Mesenchymal stem cell (in vitro differentiated cells and primary cell): ENCODE data around the gene PHKB.

Experiments
- DNase-seq: peaks from one replicate; pipeline ENCODE4 v3.0.0-alpha.2; 2013
- H2AFZ ChIP-seq: one replicate; pipeline ENCODE4 v1.6.1; 2013; ENCODE audit warnings: low read depth, mild to moderate bottlenecking, control low read depth, inconsistent platforms, low read length, moderate library complexity
- H2AK5ac ChIP-seq: 2 replicates; pipeline ENCODE4 v1.6.1; 2013; ENCODE audit warnings: low read length, moderate library complexity, mild to moderate bottlenecking, inconsistent platforms; ENCODE audit not compliant: severe bottlenecking
- H2BK120ac ChIP-seq: one replicate; pipeline ENCODE4 v1.6.1; 2013; ENCODE audit warnings: low read depth, mild to moderate bottlenecking, inconsistent platforms, low read length, moderate library complexity
- H2BK12ac ChIP-seq, 2 experiments: one replicate each; pipeline ENCODE4 v1.6.1; 2013; ENCODE audit warnings: inconsistent platforms in 2 of 2, low read length in 2 of 2, mild to moderate bottlenecking in 2 of 2, moderate library complexity in 2 of 2, control low read depth in 1 of 2
- H2BK15ac ChIP-seq: one replicate; pipeline ENCODE4 v1.6.1; 2013; ENCODE audit warnings: mild to moderate bottlenecking, low read depth, inconsistent platforms; ENCODE audit not compliant: poor library complexity, severe bottlenecking
- H2BK5ac ChIP-seq: 2 replicates; pipeline ENCODE4 v1.6.1; 2013; ENCODE audit warnings: low read depth, mild to moderate bottlenecking, low read length, control low read depth, inconsistent platforms; ENCODE audit not compliant: poor library complexity, severe bottlenecking
- H3K14ac ChIP-seq, 2 experiments: one replicate each; pipeline ENCODE4 v1.6.1; 2013; ENCODE audit warnings: inconsistent platforms in 2 of 2, low read length in 2 of 2, control low read depth in 1 of 2, mild to moderate bottlenecking in 1 of 2, moderate library complexity in 1 of 2
- H3K18ac ChIP-seq, 2 experiments: one replicate each; pipeline ENCODE4 v1.6.1; 2013; ENCODE audit warnings: inconsistent platforms in 2 of 2, low read length in 2 of 2, control low read depth in 1 of 2, low read depth in 1 of 2, mild to moderate bottlenecking in 1 of 2
- H3K23ac ChIP-seq, 2 experiments: one replicate each; pipeline ENCODE4 v1.6.1; 2013; ENCODE audit warnings: inconsistent platforms in 2 of 2, low read length in 2 of 2, mild to moderate bottlenecking in 2 of 2, moderate library complexity in 2 of 2, control low read depth in 1 of 2
- H3K27ac ChIP-seq: 2 replicates; pipeline ENCODE4 v1.5.1; 2013; ENCODE audit warnings: mild to moderate bottlenecking, moderate library complexity, low read length, control low read depth, inconsistent platforms; ENCODE audit not compliant: poor library complexity, severe bottlenecking
- H3K27me3 ChIP-seq, 2 experiments: 2 replicates each; pipeline versions ENCODE4 v1.6.1 to v1.7.0; 2013; ENCODE audit warnings: low read length in 2 of 2, mild to moderate bottlenecking in 2 of 2, moderate library complexity in 2 of 2, control low read depth in 1 of 2, inconsistent platforms in 1 of 2; ENCODE audit not compliant: control insufficient read depth in 1 of 2, insufficient read depth in 1 of 2
- H3K36me3 ChIP-seq, 2 experiments: 2 replicates each; pipeline versions ENCODE4 v1.6.1 to v1.7.0; 2013; ENCODE audit warnings: low read length in 2 of 2, control low read depth in 1 of 2, inconsistent platforms in 1 of 2, low read depth in 1 of 2, mild to moderate bottlenecking in 1 of 2; ENCODE audit not compliant: insufficient read depth in 2 of 2, control insufficient read depth in 1 of 2
- H3K4ac ChIP-seq, 2 experiments: one replicate each; pipeline ENCODE4 v1.6.1; 2013; ENCODE audit warnings: inconsistent platforms in 2 of 2, low read length in 2 of 2, mild to moderate bottlenecking in 2 of 2, moderate library complexity in 2 of 2, control low read depth in 1 of 2, low read depth in 1 of 2
- H3K4me1 ChIP-seq: 2 replicates; pipeline ENCODE4 v1.6.1; 2013; ENCODE audit warnings: low read depth, low read length, control low read depth; ENCODE audit not compliant: control insufficient read depth, insufficient read depth
- H3K4me2 ChIP-seq: 2 replicates; pipeline ENCODE4 v1.6.1; 2013; ENCODE audit warnings: low read length, mild to moderate bottlenecking, inconsistent platforms; ENCODE audit not compliant: poor library complexity, severe bottlenecking
- H3K4me3 ChIP-seq, 2 experiments: 2 replicates each; pipeline versions ENCODE4 v1.5.1 to v1.7.0; 2013; ENCODE audit warnings: low read length in 2 of 2, mild to moderate bottlenecking in 2 of 2, control low read depth in 1 of 2, low read depth in 1 of 2; ENCODE audit not compliant: insufficient read depth in 1 of 2
- H3K79me1 ChIP-seq: replicated peaks from 2 replicates; pipeline ENCODE4 v1.6.1; 2013; ENCODE audit warnings: mild to moderate bottlenecking, control low read depth, low read length, inconsistent platforms; ENCODE audit not compliant: poor library complexity, severe bottlenecking
- H3K9ac ChIP-seq: 2 replicates; pipeline ENCODE4 v1.7.0; 2013; ENCODE audit warnings: mild to moderate bottlenecking, low read length, moderate library complexity
- H3K9me3 ChIP-seq: 2 replicates; pipeline ENCODE4 v1.7.0; 2013; ENCODE audit warnings: mild to moderate bottlenecking, low read length; ENCODE audit not compliant: control insufficient read depth
- H4K8ac ChIP-seq: one replicate; pipeline ENCODE4 v1.6.1; 2013; ENCODE audit warnings: inconsistent platforms, mild to moderate bottlenecking, low read length, moderate library complexity
- H4K91ac ChIP-seq: one replicate; pipeline ENCODE4 v1.6.1; 2013; ENCODE audit warnings: mild to moderate bottlenecking, low read length, inconsistent platforms
- WGBS: methylation state at CpG from one replicate; pipeline ENCODE4 v1.1.7; 2013; ENCODE audit warnings: mixed read lengths; 5-methylcytosine and 5-hydroxymethylcytosine counted together

PHKB gene

DNA sequence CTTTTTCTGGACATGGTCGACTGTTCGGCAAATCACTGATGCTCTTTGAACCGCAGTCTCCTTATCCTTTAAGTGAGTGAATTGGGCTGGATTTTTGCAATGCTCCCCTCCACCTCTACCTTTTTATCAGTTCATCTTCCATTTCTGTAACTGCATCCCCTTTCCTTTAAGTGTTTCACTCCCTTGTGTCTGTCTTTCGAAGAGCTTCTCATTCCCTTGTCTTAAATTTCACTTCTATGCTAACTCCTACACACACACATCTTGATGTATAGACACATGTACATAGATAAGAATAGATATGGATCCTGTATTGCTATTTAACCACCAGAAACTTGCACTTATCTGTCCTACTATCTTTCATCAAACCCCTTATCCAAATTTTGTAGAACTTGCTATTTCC is 250.7 kb downstream of the PHKB start:
- H3K27me3 ChIP-seq, result peaks cover 0 to 3% of the 10 kb centered on the region in 2 experiments
- H3K23ac ChIP-seq, result no peak overlapping the region
- no peak overlapping the region for H3K4me2 ChIP-seq
- 94% methylated on average over 3 of the region's 4 CpGs for WGBS
- H3K4me3 ChIP-seq, result no peak overlapping the region
- no peak overlapping the region for H4K91ac ChIP-seq
- no peak overlapping the region for H3K4ac ChIP-seq
- no peak overlapping the region for H4K8ac ChIP-seq
- peaks cover 0 to 3% of the 10 kb centered on the region in 2 experiments for H3K36me3 ChIP-seq
- H2BK12ac ChIP-seq, result no peak overlapping the region
- H2BK15ac ChIP-seq, result no peak overlapping the region
- H2AFZ ChIP-seq, result no peak overlapping the region
- no peaks in the 10 kb centered on the region for H3K9me3 ChIP-seq
- no peaks in the 10 kb centered on the region for H3K79me1 ChIP-seq
- peaks cover 5% of the 10 kb centered on the region for H3K4me1 ChIP-seq
- H3K9ac ChIP-seq, result no peak overlapping the region
- H2AK5ac ChIP-seq, result no peak overlapping the region
- H2BK5ac ChIP-seq, result no peak overlapping the region
- peak overlapping the region in 1 of 2 experiments; percentile 5 for H3K18ac ChIP-seq
- H2BK120ac ChIP-seq, result no peak overlapping the region
- no peak overlapping the region for H3K14ac ChIP-seq
- no peak overlapping the region for H3K27ac ChIP-seq
- no peak for DNase-seq

DNA sequence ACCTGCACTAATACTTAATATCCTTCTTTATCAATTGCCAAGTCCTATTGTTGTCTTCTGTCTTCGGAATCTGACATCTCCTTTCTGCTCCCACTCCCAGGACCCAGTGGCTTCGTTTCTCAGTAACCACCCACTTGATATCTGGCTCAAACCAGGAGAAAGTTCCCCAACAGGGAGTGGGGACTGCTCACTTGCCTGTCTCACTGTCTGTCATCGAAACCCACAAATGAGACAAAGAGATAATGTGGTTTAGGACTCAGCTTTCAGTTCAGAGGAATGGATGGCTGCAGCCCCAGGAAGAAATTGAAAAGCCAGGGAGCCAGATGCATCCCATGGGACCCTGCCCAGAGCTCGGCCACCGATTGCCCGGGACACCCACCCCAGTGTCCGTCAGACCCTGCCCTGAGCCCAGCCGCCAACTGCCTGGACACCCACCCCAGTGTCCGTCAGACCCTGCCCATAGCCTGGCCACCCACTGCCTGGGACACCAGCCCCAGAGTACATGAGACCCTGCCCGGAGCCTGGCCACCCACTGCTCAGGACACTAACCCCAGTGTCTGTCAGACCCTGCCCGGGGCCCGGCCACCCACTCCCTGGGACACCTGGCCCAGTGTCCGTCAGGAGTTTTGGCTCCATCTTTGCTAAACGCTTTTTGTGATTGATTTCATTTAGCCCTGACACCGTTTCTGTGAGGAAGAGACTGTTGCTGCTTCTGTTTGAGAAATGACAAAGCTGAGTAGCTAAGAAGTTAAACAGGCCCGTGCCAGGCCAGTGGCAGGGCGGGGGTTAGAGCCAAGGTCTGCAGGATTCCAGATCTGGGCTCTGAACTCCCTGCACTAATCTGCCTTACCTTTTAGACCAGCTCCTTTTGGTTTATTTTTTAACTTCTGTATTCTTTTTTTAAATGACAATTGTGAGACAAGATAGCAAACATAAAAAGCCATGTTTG is 251.4 kb downstream of the PHKB start:
- H2BK120ac ChIP-seq, result no peak overlapping the region
- H3K14ac ChIP-seq, result peak overlapping the region in 1 of 2 experiments; percentile 93
- no peak overlapping the region for H3K4me3 ChIP-seq
- H4K8ac ChIP-seq, result peak overlapping the region; percentile 59
- peak overlapping the region; percentile 14 for H2AFZ ChIP-seq
- no peak for DNase-seq
- H3K79me1 ChIP-seq, result no peaks in the 10 kb centered on the region
- peaks cover 5% of the 10 kb centered on the region for H3K4me1 ChIP-seq
- peak overlapping the region; percentile 89 for H2BK15ac ChIP-seq
- H3K27ac ChIP-seq, result no peak overlapping the region
- WGBS, result 82% methylated on average over 17 of the region's 17 CpGs
- no peaks in the 10 kb centered on the region for H3K9me3 ChIP-seq
- no peak overlapping the region for H2AK5ac ChIP-seq
- peak overlapping the region; percentile 37 to 93 for H3K18ac ChIP-seq
- H2BK5ac ChIP-seq, result no peak overlapping the region
- H3K4ac ChIP-seq, result peak overlapping the region; percentile 15 to 82
- H3K4me2 ChIP-seq, result no peak overlapping the region
- H4K91ac ChIP-seq, result peak overlapping the region; percentile 80
- H3K36me3 ChIP-seq, result peaks cover 0 to 3% of the 10 kb centered on the region in 2 experiments
- no peak overlapping the region for H3K23ac ChIP-seq
- no peak overlapping the region for H3K9ac ChIP-seq
- H2BK12ac ChIP-seq, result peak overlapping the region; percentile 71 to 78
- H3K27me3 ChIP-seq, result peaks cover 0 to 3% of the 10 kb centered on the region in 2 experiments

DNA sequence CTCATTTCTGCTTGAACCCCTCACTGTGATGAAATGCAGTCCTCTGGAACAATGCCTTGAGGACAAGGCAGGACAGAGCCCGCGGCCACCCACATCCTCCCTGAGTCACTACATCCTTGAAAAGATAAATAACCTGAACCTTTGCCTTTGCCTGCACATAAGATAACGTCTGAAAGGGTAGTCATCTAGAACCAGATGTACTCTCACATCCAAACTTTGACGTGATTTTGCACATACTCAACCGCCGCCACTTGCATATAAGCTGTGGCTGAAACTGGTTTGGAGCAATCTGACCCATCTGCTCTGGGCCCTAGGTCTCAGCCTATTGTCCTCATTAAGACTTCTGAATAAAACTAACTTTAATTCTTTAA is 252.1 kb downstream of the PHKB start:
- Histone ChIP-seq H3K79me1 (no peaks in the 10 kb centered on the region), H2BK120ac (no peak overlapping the region), H3K9me3 (no peaks in the 10 kb centered on the region), H2BK12ac (no peak overlapping the region), H3K27ac (no peak overlapping the region), H3K27me3 (peaks cover 0 to 3% of the 10 kb centered on the region in 2 experiments), H3K18ac (no peak overlapping the region), H3K4me2 (no peak overlapping the region), H3K23ac (no peak overlapping the region), H4K8ac (no peak overlapping the region), H3K9ac (no peak overlapping the region), H3K4me3 (no peak overlapping the region), H2BK5ac (no peak overlapping the region), H3K14ac (no peak overlapping the region), H3K4ac (no peak overlapping the region), H4K91ac (no peak overlapping the region), H3K4me1 (peaks cover 5% of the 10 kb centered on the region), H2BK15ac (no peak overlapping the region), H3K36me3 (peaks cover 0 to 3% of the 10 kb centered on the region in 2 experiments), H2AFZ (no peak overlapping the region), H2AK5ac (no peak overlapping the region)
- peak; percentile 82 for DNase-seq
- WGBS, result 6% methylated on average over 6 of the region's 6 CpGs

DNA sequence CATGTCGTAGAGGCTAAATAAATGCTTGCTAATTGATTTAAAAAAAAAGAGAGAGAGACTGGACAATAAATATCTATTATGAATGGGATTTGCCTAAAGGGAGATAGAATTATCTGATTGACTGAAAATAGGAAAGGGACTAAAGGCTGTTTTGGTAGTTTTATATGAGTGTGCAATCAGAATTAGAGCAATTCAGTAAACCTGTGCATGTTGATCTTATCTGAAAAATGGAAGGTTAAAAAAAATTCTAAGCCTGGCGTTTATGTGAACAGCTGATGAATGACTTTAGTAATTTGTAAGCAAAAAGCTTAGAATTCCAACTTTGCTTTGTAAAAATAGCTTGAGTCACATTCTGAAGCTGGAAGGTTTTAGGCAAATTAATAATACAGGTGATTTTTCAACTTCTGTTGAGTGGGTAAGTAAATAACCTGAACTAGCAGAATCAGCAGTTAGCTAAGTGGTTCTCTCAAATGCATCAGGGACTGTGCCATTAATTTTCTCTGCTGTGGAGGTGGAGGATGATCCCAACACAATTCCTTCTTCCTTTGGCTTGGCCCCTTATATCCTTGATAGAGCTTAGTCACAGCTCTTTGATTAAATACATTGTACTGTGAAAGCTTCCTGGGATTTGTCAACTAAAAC is 254.4 kb downstream of the PHKB start:
- Histone ChIP-seq H3K36me3 (peaks cover 0 to 3% of the 10 kb centered on the region in 2 experiments), H3K9ac (no peak overlapping the region), H2BK120ac (no peak overlapping the region), H2AFZ (no peak overlapping the region), H4K91ac (no peak overlapping the region), H3K4me3 (no peak overlapping the region), H3K18ac (no peak overlapping the region), H2BK5ac (no peak overlapping the region), H2AK5ac (no peak overlapping the region), H3K4me1 (peaks cover 5% of the 10 kb centered on the region), H3K9me3 (no peaks in the 10 kb centered on the region), H3K4me2 (no peak overlapping the region), H4K8ac (no peak overlapping the region), H3K23ac (no peak overlapping the region), H2BK12ac (no peak overlapping the region), H3K14ac (no peak overlapping the region), H3K4ac (no peak overlapping the region), H3K27ac (no peak overlapping the region), H3K27me3 (peaks cover 0 to 3% of the 10 kb centered on the region in 2 experiments), H2BK15ac (no peak overlapping the region), H3K79me1 (no peaks in the 10 kb centered on the region)
- WGBS, result 90% methylated on average over 2 of the region's 2 CpGs
- DNase-seq, result no peak
